Measurements from ENCODE around the gene SPRR2B. TPM values are rescaled to one million over a fixed set of nuclear protein-coding genes. Genes with fewer than 3 reads are reported as not detected.
"Not testable (repeated sequence)": the region's sequence is repeated elsewhere in the genome, so short reads cannot be mapped to it uniquely, and the experiment has no call there.

SPRR2B gene
- total RNA-seq, 4 donors from 2014 or later = not detected

- no peak for ATAC-seq (ENCODE audit: low FRiP score)
- no peak for TF ChIP-seq CTCF (IDR thresholded peaks at IDR 0.05)
- DNase-seq (ENCODE audit: low spot score) = no peak
Observed at GRCh38 chr1:153058826-153059784, 12.3 kb downstream of the SPRR2B start.

GRCh38 chr1:153058154-153058553, 13.3 kb downstream of the SPRR2B start:
- DNase-seq (ENCODE audit: low spot score) (no peak), ATAC-seq (ENCODE audit: low FRiP score) (no peak)
- TF ChIP-seq CTCF (IDR thresholded peaks at IDR 0.05) = no peak

- DNase-seq (ENCODE audit: low spot score) (no peak), ATAC-seq (ENCODE audit: low FRiP score) (no peak)
- TF ChIP-seq CTCF (IDR thresholded peaks at IDR 0.05) = no peak
Observed at GRCh38 chr1:153057375-153057774, 14.0 kb downstream of the SPRR2B start, which contains the start of gene SPRR2A. TSS of gene SPRR2A (minus strand) at chr1:153057512. CDS start at chr1:153056735, 777 bp downstream.

GRCh38 chr1:153056111-153056510, 15.3 kb downstream of the SPRR2B start:
- ATAC-seq (ENCODE audit: low FRiP score); DNase-seq (ENCODE audit: low spot score): not testable (repeated sequence)

- DNase-seq (ENCODE audit: low spot score) (no peak), ATAC-seq (ENCODE audit: low FRiP score) (no peak)
- no peak for TF ChIP-seq CTCF (IDR thresholded peaks at IDR 0.05)
Observed at GRCh38 chr1:153049211-153049610, 22.2 kb downstream of the SPRR2B start.

- TF ChIP-seq CTCF (IDR thresholded peaks at IDR 0.05) = no peak
- ATAC-seq (ENCODE audit: low FRiP score) (no peak), DNase-seq (ENCODE audit: low spot score) (no peak)
Observed at GRCh38 chr1:153040950-153041631, 30.3 kb downstream of the SPRR2B start, which contains the start of gene SPRR2D. TSS of gene SPRR2D (minus strand) at chr1:153041120. CDS start at chr1:153040346, 774 bp downstream.

GRCh38 chr1:153035211-153035610, 36.2 kb downstream of the SPRR2B start:
- TF ChIP-seq CTCF (IDR thresholded peaks at IDR 0.05) = no peak
- DNase-seq (ENCODE audit: low spot score) (no peak), ATAC-seq (ENCODE audit: low FRiP score) (no peak)
